C4-2B (cell line): ENCODE data around the gene ISX.

ENCODE experiments used
- CTCF ChIP-seq: fragments of 450-650 bp; conservative IDR thresholded peaks from 2 replicates; pipeline ENCODE4 v1.5.1; 2017; ENCODE audit warnings: mild to moderate bottlenecking
- ZFX ChIP-seq: fragments of 450-650 bp; IDR thresholded peaks from 2 replicates; pipeline ENCODE4 v1.6.1; 2017

- TF ChIP-seq CTCF = no peak
- no peak for TF ChIP-seq ZFX
Observed at GRCh38 chr22:35134637-35135036, 68.7 kb downstream of the ISX start.
